ENCODE data around the gene MELTF.

- TF ChIP-seq CTCF (IDR thresholded peaks at IDR 0.05) = no peak
- no peak for TF ChIP-seq POLR2A (IDR thresholded peaks at IDR 0.05)
- TF ChIP-seq EP300 (IDR thresholded peaks at IDR 0.05) = no peak
- TF ChIP-seq POLR2AphosphoS5 (IDR thresholded peaks at IDR 0.05) = no peak
Observed at GRCh38 chr3:197027151-197027895, 2.3 kb downstream of the MELTF start.
